Suprapubic skin (tissue), 3 donors: ENCODE measurements around the gene WDR33.

Experiments used
- CTCF ChIP-seq, 2 donors: fragments of 200-600 bp in 1 of 2; fragments of 450-650 bp in 1 of 2; sonication (generic) in 1 of 2; IDR thresholded peaks; one replicate each; pipeline ENCODE4 v1.5.1; 2016 to 2019; ENCODE audit warnings: antibody characterized with exemption in 2 of 2, mild to moderate bottlenecking in 1 of 2, moderate library complexity in 1 of 2
- POLR2AphosphoS5 ChIP-seq, 3 donors: sonication (generic); formaldehyde crosslinking; IDR thresholded peaks; one replicate each; pipeline ENCODE4 v1.6.1; 2017; ENCODE audit warnings: antibody characterized with exemption in 3 of 3

GRCh38 chr2:127659408-127660290, 151.3 kb downstream of the WDR33 start:
- TF ChIP-seq CTCF (IDR thresholded peaks at IDR 0.05) (no peak), POLR2AphosphoS5 (IDR thresholded peaks at IDR 0.05) (no peak)
